Upper lobe of right lung (tissue), 1 donor: ENCODE results near the gene GJA4. TPM values are rescaled to one million over a fixed set of nuclear protein-coding genes. Genes with fewer than 3 reads are reported as not detected.

Experiments
- ATAC-seq: fragments of 200-7000 bp; cut with Tn5 transposase; one replicate; pipeline ENCODE4 v1.9.1; 2020; ENCODE audit warnings: mild to moderate bottlenecking, moderate library complexity
- DNase-seq: peaks from one replicate; pipeline ENCODE4 v3.0.0-alpha.2; 2020
- H3K27ac ChIP-seq: fragments of 200-600 bp; one replicate; pipeline ENCODE4 v1.8.0; 2022
- H3K27me3 ChIP-seq: fragments of 200-600 bp; one replicate; pipeline ENCODE4 v1.8.0; 2022; ENCODE audit warnings: mild to moderate bottlenecking
- H3K36me3 ChIP-seq: fragments of 200-600 bp; one replicate; pipeline ENCODE4 v1.8.0; 2022
- H3K4me1 ChIP-seq: fragments of 200-600 bp; one replicate; pipeline ENCODE4 v1.8.0; 2022
- H3K4me3 ChIP-seq: fragments of 200-600 bp; one replicate; pipeline ENCODE4 v1.8.0; 2022; ENCODE audit warnings: mild to moderate bottlenecking
- H3K9me3 ChIP-seq: fragments of 200-600 bp; one replicate; pipeline ENCODE4 v1.8.0; 2022
- CTCF ChIP-seq: fragments of 200-600 bp; IDR thresholded peaks from one replicate; pipeline ENCODE4 v1.8.0; 2022; ENCODE audit warnings: antibody characterized with exemption
- intact Hi-C: fragments of 100-400 bp; cut with DNase I; formaldehyde crosslinking; loops from one replicate; pipeline ENCODE4 v1.11.0; 2022
- total RNA-seq: library from RNA; stranded (reverse); fragmentation: NEBNext Ultra II Directional; extraction: Animal tissue kit (Norgen Biotek cat#: 25700); gene quantifications from one replicate; pipeline ENCODE4 v1.2.1, GENCODE V29; 2021
- donor health status: DM: no; HTN: yes; CAD: no; lungs with severe emphysema.

GJA4 gene
- total RNA-seq, 1 donor from 2014 or later = 20.0 TPM

GRCh38 chr1:34781071-34781843, 11.5 kb upstream of the GJA4 start, which contains the start of gene GJB3:
Gene GJB3, plus strand, starts transcription at chr1:34781214. Its CDS starts 3,549 bp downstream, at chr1:34784763.
- peaks cover 13% of the 10 kb centered on the region for H3K4me1 ChIP-seq
- H3K9me3 ChIP-seq = no peaks in the 10 kb centered on the region
- H3K27ac ChIP-seq = no peak within 1 kb of the TSS
- H3K4me3 ChIP-seq = peak within 1 kb of the TSS; percentile 21
- DNase-seq (peak; percentile 72), ATAC-seq (peak; percentile 50)
- no peaks in the 10 kb centered on the region for H3K36me3 ChIP-seq
- H3K27me3 ChIP-seq = peaks cover 38% of the 10 kb centered on the region
- no peak for TF ChIP-seq CTCF
- intact Hi-C loops = no loop called here

GRCh38 chr1:34781844-34782391, 10.9 kb upstream of the GJA4 start:
- H3K9me3 ChIP-seq = no peaks in the 10 kb centered on the region
- TF ChIP-seq CTCF = no peak
- ATAC-seq (peak; percentile 25), DNase-seq (peak; percentile 52)
- no peak overlapping the region for H3K27ac ChIP-seq
- H3K4me1 ChIP-seq = peaks cover 16% of the 10 kb centered on the region
- intact Hi-C loops = no loop called here
- peak overlapping the region; percentile 21 for H3K4me3 ChIP-seq
- H3K36me3 ChIP-seq = no peaks in the 10 kb centered on the region
- H3K27me3 ChIP-seq = peaks cover 31% of the 10 kb centered on the region

- ATAC-seq (no peak), DNase-seq (no peak)
- no peaks in the 10 kb centered on the region for H3K9me3 ChIP-seq
- intact Hi-C loops = no loop called here
- H3K4me3 ChIP-seq = no peak overlapping the region
- no peaks in the 10 kb centered on the region for H3K36me3 ChIP-seq
- H3K27ac ChIP-seq = no peak overlapping the region
- no peak for TF ChIP-seq CTCF
- H3K27me3 ChIP-seq = peaks cover 26% of the 10 kb centered on the region
- H3K4me1 ChIP-seq = peaks cover 20% of the 10 kb centered on the region
Measured at GRCh38 chr1:34784751-34785221, 8.0 kb upstream of the GJA4 start.

GRCh38 chr1:34785231-34785874, 7.4 kb upstream of the GJA4 start:
- TF ChIP-seq CTCF = no peak
- DNase-seq (no peak), ATAC-seq (no peak)
- Histone ChIP-seq H3K4me1 (peaks cover 20% of the 10 kb centered on the region), H3K27ac (no peak overlapping the region), H3K27me3 (peaks cover 23% of the 10 kb centered on the region), H3K9me3 (no peaks in the 10 kb centered on the region), H3K36me3 (no peaks in the 10 kb centered on the region), H3K4me3 (no peak overlapping the region)
- intact Hi-C loops = no loop called here

GRCh38 chr1:34785875-34786470, 6.8 kb upstream of the GJA4 start:
- Histone ChIP-seq H3K27ac (no peak overlapping the region), H3K27me3 (peaks cover 17% of the 10 kb centered on the region), H3K4me1 (peaks cover 17% of the 10 kb centered on the region), H3K36me3 (no peaks in the 10 kb centered on the region), H3K4me3 (no peak overlapping the region), H3K9me3 (no peaks in the 10 kb centered on the region)
- ATAC-seq (no peak), DNase-seq (no peak)
- intact Hi-C loops = no loop called here
- no peak for TF ChIP-seq CTCF
